ENCODE measurements around the gene PRPH. TPM values are rescaled to one million over a fixed set of nuclear protein-coding genes. Genes with fewer than 3 reads are reported as not detected.

PRPH gene
- total and polyA plus RNA-seq, 2 of the 13 experiments (the other 11 are each of a cell fraction or from before 2014, with no cell fraction given), result 0.12 TPM; not detected in 1

GRCh38 chr12:49347311-49348193 lies 52.6 kb downstream of the PRPH start (continued):
- TF ChIP-seq JUNB (CRISPR knock-in tag; IDR thresholded peaks at IDR 0.05; ENCODE audit: borderline replicate concordance) (no peak), FOXK1 (CRISPR knock-in tag; IDR thresholded peaks at IDR 0.05; ENCODE audit: borderline replicate concordance, low read depth) (0 out of 2 replicates have a peak, but pooled peaks have one; percentile 24), ZSCAN21 (CRISPR knock-in tag; IDR thresholded peaks at IDR 0.05; ENCODE audit: borderline replicate concordance) (peak; percentile 61; the same call in 1 of the 2 replicates), RXRA (CRISPR knock-in tag; IDR thresholded peaks at IDR 0.05) (peak; percentile 61; the same call in 1 of the 2 replicates), SIX1 (CRISPR knock-in tag; IDR thresholded peaks at IDR 0.05; ENCODE audit: borderline replicate concordance) (peak; percentile 89; the same call in 1 of the 2 replicates), ZNF792 (CRISPR knock-in tag; IDR thresholded peaks at IDR 0.05) (peak; percentile 84), TEF (CRISPR knock-in tag; IDR thresholded peaks at IDR 0.05) (peak; percentile 62; the same call in 1 of the 2 replicates), NR2F6 (IDR thresholded peaks at IDR 0.05) (no peak), NR2F6 (CRISPR knock-in tag; IDR thresholded peaks at IDR 0.05) (peak; percentile 40), MED13 (CRISPR knock-in tag; IDR thresholded peaks at IDR 0.05) (peak; percentile 89; the same call in 1 of the 2 replicates), MYNN (CRISPR knock-in tag; IDR thresholded peaks at IDR 0.05; ENCODE audit: low read depth) (peak; percentile 37; the same call in 1 of the 2 replicates), RFXANK (CRISPR knock-in tag; IDR thresholded peaks at IDR 0.05) (peak; percentile 75; the same call in 1 of the 2 replicates), ZFAT (CRISPR knock-in tag; conservative IDR thresholded peaks at IDR 0.05) (no peak), HNRNPK (IDR thresholded peaks at IDR 0.05; ENCODE audit: low read depth, low read length, poor library complexity, severe bottlenecking) (peak; percentile 32), ZBTB1 (CRISPR knock-in tag; IDR thresholded peaks at IDR 0.05; ENCODE audit: borderline replicate concordance) (no peak), ZFY (CRISPR knock-in tag; IDR thresholded peaks at IDR 0.05) (peak; percentile 78), POLR2A (IDR thresholded peaks at IDR 0.05; ENCODE audit: insufficient read depth in 1 of 2, low read depth in 2 of 2, low read length in 2 of 2) (peak; percentile 98), SMAD3 (CRISPR knock-in tag; IDR thresholded peaks at IDR 0.05) (peak; percentile 69; the same call in 1 of the 2 replicates), CBX5 (CRISPR knock-in tag; IDR thresholded peaks at IDR 0.05; ENCODE audit: borderline replicate concordance) (peak; percentile 77; the same call in 1 of the 2 replicates), ZNF549 (CRISPR knock-in tag; IDR thresholded peaks at IDR 0.05) (no peak), ZNF788 (CRISPR knock-in tag; IDR thresholded peaks at IDR 0.05; ENCODE audit: borderline replicate concordance) (peak; percentile 96; the same call in 1 of the 2 replicates)
- TF ChIP-seq, protein P1, sequence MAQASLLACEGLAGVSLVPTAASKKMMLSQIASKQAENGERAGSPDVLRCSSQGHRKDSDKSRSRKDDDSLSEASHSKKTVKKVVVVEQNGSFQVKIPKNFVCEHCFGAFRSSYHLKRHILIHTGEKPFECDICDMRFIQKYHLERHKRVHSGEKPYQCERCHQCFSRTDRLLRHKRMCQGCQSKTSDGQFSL (CRISPR knock-in tag; IDR thresholded peaks at IDR 0.05), result peak; percentile 99
- TF ChIP-seq, protein P2, sequence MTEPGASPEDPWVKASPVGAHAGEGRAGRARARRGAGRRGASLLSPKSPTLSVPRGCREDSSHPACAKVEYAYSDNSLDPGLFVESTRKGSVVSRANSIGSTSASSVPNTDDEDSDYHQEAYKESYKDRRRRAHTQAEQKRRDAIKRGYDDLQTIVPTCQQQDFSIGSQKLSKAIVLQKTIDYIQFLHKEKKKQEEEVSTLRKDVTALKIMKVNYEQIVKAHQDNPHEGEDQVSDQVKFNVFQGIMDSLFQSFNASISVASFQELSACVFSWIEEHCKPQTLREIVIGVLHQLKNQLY (CRISPR knock-in tag; IDR thresholded peaks at IDR 0.05), result 0 out of 2 replicates have a peak, but pooled peaks have one; percentile 39
- TF ChIP-seq, protein P3, sequence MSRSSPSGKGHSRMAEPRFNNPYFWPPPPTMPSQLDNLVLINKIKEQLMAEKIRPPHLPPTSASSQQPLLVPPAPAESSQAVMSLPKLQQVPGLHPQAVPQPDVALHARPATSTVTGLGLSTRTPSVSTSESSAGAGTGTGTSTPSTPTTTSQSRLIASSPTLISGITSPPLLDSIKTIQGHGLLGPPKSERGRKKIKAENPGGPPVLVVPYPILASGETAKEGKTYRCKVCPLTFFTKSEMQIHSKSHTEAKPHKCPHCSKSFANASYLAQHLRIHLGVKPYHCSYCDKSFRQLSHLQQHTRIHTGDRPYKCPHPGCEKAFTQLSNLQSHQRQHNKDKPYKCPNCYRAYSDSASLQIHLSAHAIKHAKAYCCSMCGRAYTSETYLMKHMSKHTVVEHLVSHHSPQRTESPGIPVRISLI (CRISPR knock-in tag; IDR thresholded peaks at IDR 0.05; ENCODE audit: borderline replicate concordance), result no peak; the same call in 1 of the 2 replicates

All from HepG2 (cell line).